ENCODE data around the gene CD300LD.

CD300LD gene

GRCh38 chr17:74599023-74599399 lies 6.9 kb upstream of the CD300LD start:
- Histone ChIP-seq H3K79me2 (ENCODE audit: insufficient read depth, low read depth) (no peaks in the 10 kb centered on the region), H4K20me1 (ENCODE audit: insufficient read depth) (no peaks in the 10 kb centered on the region), H3K4me3 (IDR thresholded peaks at IDR 0.05; ENCODE audit: insufficient read depth, low read depth, low read length) (no peak overlapping the region), H3K36me3 (ENCODE audit: insufficient read depth) (no peaks in the 10 kb centered on the region), H3K27me3 (ENCODE audit: insufficient read depth, low read depth) (peaks cover 79% of the 10 kb centered on the region; the same call in 1 of the 2 replicates), H3K4me2 (no peak overlapping the region), H3K9ac (no peak overlapping the region), H3K4me1 (ENCODE audit: low read depth, poor library complexity, severe bottlenecking) (no peaks in the 10 kb centered on the region), H2AFZ (ENCODE audit: low read depth) (no peak overlapping the region), H3K27ac (no peak overlapping the region)
- TF ChIP-seq CTCF (conservative IDR thresholded peaks at IDR 0.05; ENCODE audit: low read depth, low read length): no peak

- no peaks in the 10 kb centered on the region for H3K4me1 ChIP-seq (ENCODE audit: low read depth, poor library complexity, severe bottlenecking)
- H2AFZ ChIP-seq (ENCODE audit: low read depth): no peak overlapping the region
- no peak overlapping the region for H3K4me3 ChIP-seq (IDR thresholded peaks at IDR 0.05; ENCODE audit: insufficient read depth, low read depth, low read length)
- no peaks in the 10 kb centered on the region for H3K36me3 ChIP-seq (ENCODE audit: insufficient read depth)
- TF ChIP-seq CTCF (conservative IDR thresholded peaks at IDR 0.05; ENCODE audit: low read depth, low read length): no peak
- no peaks in the 10 kb centered on the region for H4K20me1 ChIP-seq (ENCODE audit: insufficient read depth)
- no peak overlapping the region for H3K27ac ChIP-seq
- H3K4me2 ChIP-seq: no peak overlapping the region
- H3K79me2 ChIP-seq (ENCODE audit: insufficient read depth, low read depth): no peaks in the 10 kb centered on the region
- H3K9ac ChIP-seq: no peak overlapping the region
- H3K27me3 ChIP-seq (ENCODE audit: insufficient read depth, low read depth): peaks cover 79% of the 10 kb centered on the region; the same call in 1 of the 2 replicates
These were observed 6.4 kb upstream of the CD300LD start for GRCh38 chr17:74598346-74599022.

GRCh38 chr17:74597069-74597790 lies 5.1 kb upstream of the CD300LD start:
- H3K27me3 ChIP-seq (ENCODE audit: insufficient read depth, low read depth): peaks cover 78% of the 10 kb centered on the region; the same call in 1 of the 2 replicates
- no peak overlapping the region for H3K9ac ChIP-seq
- H3K27ac ChIP-seq: no peak overlapping the region
- H4K20me1 ChIP-seq (ENCODE audit: insufficient read depth): no peaks in the 10 kb centered on the region
- H3K4me1 ChIP-seq (ENCODE audit: low read depth, poor library complexity, severe bottlenecking): no peaks in the 10 kb centered on the region
- no peak overlapping the region for H3K4me2 ChIP-seq
- H2AFZ ChIP-seq (ENCODE audit: low read depth): no peak overlapping the region
- no peak for TF ChIP-seq CTCF (conservative IDR thresholded peaks at IDR 0.05; ENCODE audit: low read depth, low read length)
- no peaks in the 10 kb centered on the region for H3K79me2 ChIP-seq (ENCODE audit: insufficient read depth, low read depth)
- no peaks in the 10 kb centered on the region for H3K36me3 ChIP-seq (ENCODE audit: insufficient read depth)
- H3K4me3 ChIP-seq (IDR thresholded peaks at IDR 0.05; ENCODE audit: insufficient read depth, low read depth, low read length): no peak overlapping the region

GRCh38 chr17:74595037-74595750 lies 3.1 kb upstream of the CD300LD start:
- Histone ChIP-seq H2AFZ (ENCODE audit: low read depth) (no peak overlapping the region), H3K9ac (no peak overlapping the region), H3K4me1 (ENCODE audit: low read depth, poor library complexity, severe bottlenecking) (no peaks in the 10 kb centered on the region), H3K36me3 (ENCODE audit: insufficient read depth) (no peaks in the 10 kb centered on the region), H3K4me2 (no peak overlapping the region), H3K27me3 (ENCODE audit: insufficient read depth, low read depth) (peaks cover 67% of the 10 kb centered on the region; the same call in 1 of the 2 replicates), H3K27ac (no peak overlapping the region), H4K20me1 (ENCODE audit: insufficient read depth) (no peaks in the 10 kb centered on the region), H3K79me2 (ENCODE audit: insufficient read depth, low read depth) (no peaks in the 10 kb centered on the region), H3K4me3 (IDR thresholded peaks at IDR 0.05; ENCODE audit: insufficient read depth, low read depth, low read length) (no peak overlapping the region)
- no peak for TF ChIP-seq CTCF (conservative IDR thresholded peaks at IDR 0.05; ENCODE audit: low read depth, low read length)
